SHP77 (cell line): ENCODE results near the gene FAM229B.
"Not testable (repeated sequence)": the region's sequence is repeated elsewhere in the genome, so short reads cannot be mapped to it uniquely, and the experiment has no call there.

Experiments used
- DNase-seq, 2 experiments: peaks; one replicate each; lab custom pipeline; 2025; lab: John Stamatoyannopoulos, UW

Gene FAM229B

DNA sequence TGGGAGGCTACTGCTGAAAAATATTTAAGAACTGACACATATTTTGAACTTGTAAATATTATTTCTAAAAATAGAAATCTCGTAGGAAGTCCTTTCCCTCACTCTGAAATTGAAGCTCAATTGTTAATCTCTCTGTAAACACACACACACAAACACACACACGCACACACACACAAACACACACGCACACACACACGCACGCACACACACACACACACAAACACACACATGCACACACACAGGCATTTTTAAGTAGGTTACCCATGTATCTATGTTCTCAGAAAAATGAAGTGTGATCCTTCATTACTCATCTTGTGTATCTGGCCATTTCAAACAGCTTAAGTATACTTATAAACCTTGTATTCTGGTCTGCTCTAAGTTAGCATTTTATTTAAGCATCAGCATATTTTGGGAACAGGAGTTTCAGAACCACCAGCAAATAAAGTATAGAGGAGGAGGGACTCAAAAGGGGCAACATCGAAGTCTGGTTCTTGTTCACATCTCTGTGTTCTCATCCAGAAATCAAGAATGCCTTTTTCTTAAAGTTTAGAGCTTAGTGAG lies 21.9 kb upstream of the FAM229B start:
- no peak for DNase-seq

- DNase-seq = no peak
Measured at GRCh38 chr6:112066606-112067005, 20.8 kb upstream of the FAM229B start.

GRCh38 chr6:112081569-112081968 lies 5.8 kb upstream of the FAM229B start:
- no peak for DNase-seq

- no peak for DNase-seq
Measured at GRCh38 chr6:112085286-112086065, 1.9 kb upstream of the FAM229B start.

GRCh38 chr6:112086744-112087135 lies 651 bp upstream of the FAM229B start:
- peak; percentile 15 for DNase-seq

DNA sequence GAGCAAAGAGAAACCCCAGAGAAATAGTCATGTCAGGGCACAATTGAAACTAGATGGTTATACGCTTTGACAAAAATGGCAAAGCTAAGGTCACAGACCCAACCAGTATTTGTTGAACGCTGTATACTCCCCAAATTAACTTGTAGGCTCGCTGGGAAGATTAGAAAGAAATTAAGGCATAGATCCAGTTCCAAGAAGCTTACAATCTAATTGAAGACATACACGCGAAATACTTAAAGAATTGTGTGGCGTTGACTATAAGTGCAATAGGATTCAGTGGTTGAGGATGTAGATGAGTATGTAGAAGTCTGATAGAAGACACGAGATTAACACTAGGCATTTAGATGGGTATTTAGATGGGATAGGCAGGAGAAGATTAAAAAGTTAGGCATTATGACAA lies 525 bp downstream of the FAM229B start:
- no peak for DNase-seq

- DNase-seq = no peak
Measured at GRCh38 chr6:112096901-112097300, 9.5 kb downstream of the FAM229B start.

GRCh38 chr6:112100561-112100960 lies 13.2 kb downstream of the FAM229B start:
- no peak for DNase-seq

DNA sequence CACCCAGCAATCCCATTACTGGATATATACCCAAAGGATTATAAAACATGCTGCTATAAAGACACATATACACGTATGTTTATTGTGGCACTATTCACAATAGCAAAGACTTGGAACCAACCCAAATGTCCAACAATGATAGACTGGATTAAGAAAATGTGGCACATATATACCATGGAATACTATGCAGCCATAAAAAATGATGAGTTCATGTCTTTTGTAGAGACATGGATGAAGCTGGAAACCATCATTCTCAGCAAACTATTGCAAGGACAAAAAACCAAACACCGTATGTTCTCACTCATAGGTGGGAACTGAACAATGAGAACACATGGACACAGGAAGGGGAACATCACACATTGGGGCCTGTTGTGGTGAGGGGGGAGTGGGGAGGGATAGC lies 18.6 kb downstream of the FAM229B start:
- DNase-seq = not testable (repeated sequence)

DNA sequence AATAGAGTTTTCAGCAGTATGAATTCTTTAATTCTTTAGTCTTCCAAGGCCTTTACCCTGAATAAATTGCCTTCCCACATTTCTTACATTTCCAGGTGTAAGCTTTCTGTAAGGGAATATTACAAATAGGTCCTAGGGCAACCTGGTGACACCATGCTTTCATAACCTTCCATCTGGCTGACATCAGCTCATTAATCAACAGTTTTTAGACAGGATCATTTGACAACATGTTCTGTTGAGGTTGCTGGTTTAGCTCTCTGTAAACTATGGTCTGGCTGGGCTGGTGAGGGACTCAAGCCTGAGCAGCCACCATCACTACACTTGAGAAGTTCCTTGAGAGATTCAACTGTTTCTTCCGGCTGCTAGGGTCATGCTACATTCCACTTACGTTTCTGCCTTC lies 19.2 kb downstream of the FAM229B start:
- no peak for DNase-seq

GRCh38 chr6:112109262-112109661 lies 21.9 kb downstream of the FAM229B start:
- DNase-seq = peak in 1 of 2 experiments; percentile 2

GRCh38 chr6:112113431-112113830 lies 26.0 kb downstream of the FAM229B start:
- DNase-seq = peak in 1 of 2 experiments; percentile 3

DNA sequence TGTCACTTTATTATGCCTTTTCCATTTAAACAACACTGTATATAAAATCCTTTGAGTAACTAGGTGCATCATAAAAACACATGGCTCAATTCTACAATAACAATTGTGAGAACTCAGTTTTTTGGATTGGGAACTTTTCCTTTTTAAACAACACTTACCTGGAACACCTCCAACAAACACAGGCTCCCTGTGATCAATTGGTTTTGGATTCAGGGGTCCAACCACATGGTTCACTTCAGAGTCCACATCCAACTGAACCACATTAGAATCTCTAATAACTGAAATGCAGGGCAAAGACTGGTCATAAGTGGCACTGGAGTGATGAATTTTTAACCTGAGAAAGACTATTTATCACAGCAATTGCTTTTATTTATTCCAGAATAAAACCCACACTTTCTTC lies 26.5 kb downstream of the FAM229B start:
- no peak for DNase-seq

DNA sequence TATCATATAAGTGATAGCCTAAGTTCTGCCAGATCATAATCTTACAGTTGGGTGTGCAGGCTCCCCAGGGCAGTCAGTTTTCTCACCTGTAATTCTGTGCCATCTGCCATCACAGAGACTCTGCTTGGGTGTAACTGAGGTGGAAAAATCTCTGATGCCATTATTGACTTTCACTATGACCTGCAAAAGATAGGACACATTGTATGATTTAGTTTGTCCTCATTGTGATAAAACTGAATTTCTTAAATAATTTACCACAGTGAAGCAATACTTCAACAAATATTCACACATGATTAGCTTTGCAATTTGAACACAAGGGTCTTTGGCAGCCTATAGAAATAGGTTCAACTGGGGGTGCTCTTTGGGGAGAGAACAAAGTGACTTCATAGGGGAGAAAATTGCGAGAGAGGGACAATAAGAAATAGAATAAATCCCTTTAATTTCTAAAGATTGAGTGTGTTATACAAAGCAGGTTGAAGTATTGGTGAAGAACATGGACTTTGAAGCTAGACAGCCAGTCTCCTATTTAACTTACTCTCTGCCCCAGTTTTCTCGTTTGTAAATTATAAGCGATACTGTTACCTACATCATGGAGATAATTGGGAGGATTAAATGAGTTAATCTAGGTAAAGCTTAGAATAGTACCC lies 27.3 kb downstream of the FAM229B start:
- no peak for DNase-seq

DNA sequence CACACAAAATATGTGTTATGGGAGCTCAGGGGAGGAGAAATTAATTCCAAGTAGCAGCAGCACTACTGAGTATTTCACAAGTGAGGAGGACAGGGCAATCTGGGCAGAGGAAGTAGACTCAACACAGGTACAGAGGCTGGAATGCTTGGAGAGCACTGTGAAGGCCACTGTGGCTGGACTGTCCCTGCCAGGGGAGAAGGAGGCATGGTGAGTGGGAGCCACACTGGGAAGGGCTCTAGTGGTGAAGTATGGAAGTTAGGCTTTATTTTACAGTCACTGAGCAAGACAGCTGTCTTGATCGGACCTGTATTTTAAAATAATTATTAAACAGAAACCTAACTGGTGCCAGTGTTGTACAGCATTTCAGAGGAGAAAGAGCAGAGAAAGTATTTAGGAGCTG lies 28.8 kb downstream of the FAM229B start:
- DNase-seq = no peak

GRCh38 chr6:112117554-112117953 lies 30.2 kb downstream of the FAM229B start:
- no peak for DNase-seq

DNA sequence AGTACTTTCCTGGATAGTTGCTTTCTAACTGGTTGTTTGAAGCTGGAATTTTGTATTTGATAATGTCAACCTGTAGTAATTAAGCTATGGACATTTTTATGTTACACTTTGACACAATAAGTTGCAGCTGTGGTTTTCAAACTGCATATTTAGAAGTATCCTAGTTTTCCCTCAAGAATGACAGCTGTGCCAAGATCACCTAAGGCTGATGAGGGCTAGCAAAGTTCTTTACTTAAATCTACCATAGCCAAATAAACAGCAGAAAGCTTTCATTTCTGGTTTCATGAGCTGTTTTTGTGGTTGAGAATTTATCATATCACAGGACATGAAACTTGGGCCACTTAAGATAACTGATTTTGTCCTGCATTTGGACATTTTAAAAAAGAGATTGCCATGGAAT lies 30.6 kb downstream of the FAM229B start:
- no peak for DNase-seq

- DNase-seq = no peak
Measured at GRCh38 chr6:112122756-112123155, 35.4 kb downstream of the FAM229B start.

- DNase-seq = no peak
Measured at GRCh38 chr6:112123982-112124381, 36.6 kb downstream of the FAM229B start.

DNA sequence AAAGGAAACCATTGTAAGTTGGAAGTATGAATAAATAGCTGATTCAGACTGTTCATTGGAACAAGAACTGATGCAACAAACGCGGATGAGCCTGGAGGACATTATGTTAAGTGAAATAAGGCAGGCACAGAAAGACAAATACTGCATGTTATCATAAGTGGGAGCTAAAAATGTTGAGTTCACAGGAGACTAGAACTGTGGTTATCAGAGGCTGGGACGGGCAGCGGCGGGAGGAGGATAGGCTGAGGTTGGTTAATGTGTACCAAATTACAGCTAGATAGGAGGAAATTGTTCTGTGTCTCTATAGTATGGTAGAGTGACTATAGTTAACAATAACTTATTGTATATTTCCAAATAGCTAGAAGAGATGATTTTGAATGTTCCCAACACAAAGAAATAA lies 40.8 kb downstream of the FAM229B start:
- DNase-seq = no peak

- no peak for DNase-seq
Measured at GRCh38 chr6:112130878-112131277, 43.5 kb downstream of the FAM229B start.

DNA sequence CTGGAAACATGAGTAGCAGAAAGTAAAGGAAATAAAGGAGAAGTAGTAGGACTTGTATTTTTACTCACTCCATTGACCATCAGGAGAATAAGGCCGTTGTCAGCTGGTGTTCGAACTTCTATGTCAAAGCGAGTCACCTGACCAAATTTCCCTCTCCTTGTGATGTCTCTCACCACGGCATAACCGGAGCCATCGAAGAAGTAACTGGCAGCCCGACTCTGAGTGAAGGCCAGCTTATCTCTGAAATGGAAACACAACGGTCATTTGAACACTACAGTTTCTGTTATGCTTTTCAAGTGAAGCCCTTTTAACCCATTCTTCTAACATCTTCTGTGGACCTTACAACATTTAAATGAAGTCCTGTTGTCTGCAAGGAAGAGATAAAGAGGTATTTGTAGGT lies 51.7 kb downstream of the FAM229B start:
- no peak for DNase-seq

DNA sequence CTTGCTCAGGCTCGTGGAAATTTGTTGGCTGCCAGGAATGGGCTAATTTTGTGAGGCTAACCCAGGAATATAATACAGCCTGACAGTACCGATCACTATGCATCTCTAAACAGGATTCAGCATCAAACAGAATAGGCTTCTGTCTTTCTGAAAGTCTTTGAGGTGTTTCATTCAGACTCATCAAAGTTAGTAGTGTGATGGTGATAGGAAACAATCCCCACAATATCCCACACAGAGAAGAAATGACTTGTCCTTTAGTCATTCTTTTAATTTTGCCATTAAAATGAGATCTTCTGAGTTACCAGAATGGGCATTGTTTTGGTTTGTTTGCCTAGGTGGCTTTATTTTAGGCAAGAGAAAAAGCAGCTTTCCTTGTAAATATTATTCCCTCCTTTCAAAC lies 54.3 kb downstream of the FAM229B start:
- DNase-seq = no peak
